Common myeloid progenitor, CD34-positive (primary cell): Measurements from ENCODE around the gene USP32.

Source experiments
- CTCF ChIA-PET: fragments of 350-600 bp; sonication (Branson Sonifier 250); formaldehyde crosslinking; loops from one replicate; lab custom pipeline; 2021; ENCODE audit warnings: antibody characterized with exemption; lab: Charles Lee
- POLR2A ChIA-PET: fragments of 350-600 bp; sonication (Branson Sonifier 250); formaldehyde crosslinking; loops from one replicate; lab custom pipeline; 2021; ENCODE audit warnings: antibody characterized with exemption; lab: Charles Lee
- DNase-seq, 3 donors: peaks; one replicate each; pipeline versions ENCODE4 v3.0.0 to v3.0.0-alpha.2; 2013
- H3K27ac ChIP-seq, 2 experiments: 1 replicate in 1 of 2; 2 replicates in 1 of 2; pipeline ENCODE4 v1.7.0; 2013; ENCODE audit warnings: inconsistent platforms in 2 of 2, low read length in 2 of 2, mild to moderate bottlenecking in 2 of 2, low read depth in 1 of 2, moderate library complexity in 1 of 2; ENCODE audit not compliant: severe bottlenecking in 2 of 2, insufficient read depth in 1 of 2, poor library complexity in 1 of 2
- H3K27me3 ChIP-seq, 5 experiments: replicated peaks in 2 of 5; 1 replicate in 3 of 5; 2 replicates in 2 of 5; pipeline versions ENCODE4 v1.6.1 to v1.7.0; 2013; ENCODE audit warnings: low read length in 4 of 5, mild to moderate bottlenecking in 2 of 5, moderate library complexity in 2 of 5, inconsistent platforms in 1 of 5; ENCODE audit not compliant: insufficient read depth in 5 of 5, control insufficient read depth in 4 of 5
- H3K36me3 ChIP-seq, 4 experiments: 1 replicate in 2 of 4; 2 replicates in 2 of 4; pipeline versions ENCODE4 v1.6.1 to v1.7.0; 2013; ENCODE audit warnings: low read length in 3 of 4, control low read depth in 1 of 4, mild to moderate bottlenecking in 1 of 4; ENCODE audit not compliant: control insufficient read depth in 4 of 4, insufficient read depth in 4 of 4
- H3K4me1 ChIP-seq, 4 experiments: 1 replicate in 3 of 4; 2 replicates in 1 of 4; pipeline versions ENCODE4 v1.6.1 to v1.7.1; 2013; ENCODE audit warnings: low read length in 3 of 4, mild to moderate bottlenecking in 3 of 4, control low read depth in 1 of 4, inconsistent platforms in 1 of 4, moderate library complexity in 1 of 4; ENCODE audit not compliant: control insufficient read depth in 4 of 4, insufficient read depth in 4 of 4; ENCODE audit errors: control extremely low read depth in 1 of 4
- H3K4me3 ChIP-seq, 7 experiments: 1 replicate in 4 of 7; 2 replicates in 3 of 7; pipeline versions ENCODE4 v1.5.1 to v1.7.0; 2013; ENCODE audit warnings: mild to moderate bottlenecking in 7 of 7, low read length in 6 of 7, moderate library complexity in 6 of 7, inconsistent platforms in 2 of 7, low read depth in 2 of 7, control low read depth in 1 of 7; ENCODE audit not compliant: insufficient read depth in 4 of 7, control insufficient read depth in 1 of 7; ENCODE audit errors: extremely low read depth in 1 of 7
- H3K9me3 ChIP-seq, 5 experiments: 1 replicate in 4 of 5; 2 replicates in 1 of 5; pipeline versions ENCODE4 v1.6.1 to v1.7.1; 2013; ENCODE audit warnings: low read length in 4 of 5, mild to moderate bottlenecking in 2 of 5, inconsistent platforms in 1 of 5, low read depth in 1 of 5, moderate library complexity in 1 of 5; ENCODE audit not compliant: control insufficient read depth in 4 of 5, insufficient read depth in 2 of 5; ENCODE audit errors: control extremely low read depth in 1 of 5
- WGBS: methylation state at CpG from one replicate; pipeline ENCODE4 v1.1.5; 2013; ENCODE audit not compliant: insufficient coverage; 5-methylcytosine and 5-hydroxymethylcytosine counted together

Gene USP32

DNA sequence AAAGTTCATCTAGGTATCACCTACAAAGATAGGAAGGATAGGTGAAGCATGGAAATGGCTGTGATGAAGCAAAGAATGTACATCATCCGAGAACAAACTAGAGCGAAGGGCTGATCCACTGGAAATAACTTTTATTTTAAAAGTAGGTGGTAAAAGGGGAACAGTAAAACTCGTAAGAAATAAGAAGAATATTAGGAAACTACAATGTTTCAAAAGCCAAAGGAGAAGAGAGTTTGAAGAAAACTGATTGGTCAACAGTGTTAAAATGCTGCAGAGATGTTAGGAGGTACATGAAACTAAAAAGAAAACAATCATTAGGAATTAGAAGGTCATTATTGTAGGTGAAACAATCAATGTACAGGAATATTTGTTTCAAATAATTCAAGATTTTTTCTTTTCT lies 108.1 kb downstream of the USP32 start:
- Histone ChIP-seq H3K27me3 (no peaks in the 10 kb centered on the region), H3K9me3 (no peaks in the 10 kb centered on the region), H3K4me3 (no peak overlapping the region), H3K36me3 (peaks cover 9 to 20% (median 14%) of the 10 kb centered on the region in 4 experiments), H3K4me1 (no peaks in the 10 kb centered on the region), H3K27ac (no peak overlapping the region)
- ChIA-PET POLR2A (no interaction called here), CTCF (no interaction called here)
- 100% methylated on average over 1 of the region's 3 CpGs for WGBS
- DNase-seq, result no peak

DNA sequence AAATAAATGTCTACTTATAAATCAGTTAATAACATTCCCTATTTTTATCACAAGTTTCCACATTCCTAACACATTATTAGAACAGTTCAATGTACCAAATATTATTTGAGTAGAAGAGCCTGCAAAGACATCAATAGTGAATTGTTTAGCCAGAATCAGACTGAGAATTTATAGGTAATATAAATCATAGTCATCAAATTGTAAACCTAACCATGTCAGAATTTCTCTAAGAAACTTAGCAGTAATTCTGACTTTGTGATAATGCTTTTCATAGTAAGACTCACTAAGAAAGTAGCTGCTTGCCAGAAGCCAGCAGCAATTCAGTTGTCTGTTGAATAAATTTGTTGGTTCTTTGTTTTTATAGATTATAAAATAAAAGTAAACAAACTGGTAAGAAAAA lies 111.3 kb downstream of the USP32 start:
- peaks cover 0 to 6% (median 2%) of the 10 kb centered on the region in 4 experiments for H3K36me3 ChIP-seq
- DNase-seq, result no peak
- POLR2A ChIA-PET, result interaction anchor here (0.6 kb wide), 1 partner anchor 1738 kb away, joined by 4 read pairs; no protein-coding TSS in a partner anchor
- no peak overlapping the region for H3K4me3 ChIP-seq
- no peaks in the 10 kb centered on the region for H3K9me3 ChIP-seq
- no peaks in the 10 kb centered on the region for H3K4me1 ChIP-seq
- CTCF ChIA-PET, result no interaction called here
- H3K27ac ChIP-seq, result no peak overlapping the region
- no peaks in the 10 kb centered on the region for H3K27me3 ChIP-seq

DNA sequence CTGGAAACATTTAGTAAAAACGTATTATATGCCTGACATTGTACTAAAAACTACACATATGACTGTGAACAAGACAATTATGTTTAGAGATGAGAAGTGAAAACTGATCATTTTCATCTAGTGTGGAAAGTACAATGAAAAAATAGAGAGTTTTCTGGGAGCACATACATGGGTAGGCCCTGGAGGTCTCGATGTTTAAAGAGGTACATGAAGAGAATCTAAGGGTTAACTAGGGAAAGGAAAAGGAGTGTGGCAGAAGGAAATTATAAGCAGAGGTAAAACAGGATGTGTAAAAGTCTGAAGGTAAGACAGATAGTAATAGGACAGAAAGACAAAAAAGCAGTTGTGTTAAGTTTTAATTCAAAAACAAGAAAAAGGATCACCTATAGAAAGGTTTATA lies 113.7 kb downstream of the USP32 start:
- DNase-seq, result no peak
- Histone ChIP-seq H3K27me3 (no peaks in the 10 kb centered on the region), H3K4me3 (no peak overlapping the region), H3K9me3 (no peaks in the 10 kb centered on the region), H3K27ac (no peak overlapping the region), H3K36me3 (peaks cover 0 to 2% (median under 1%) of the 10 kb centered on the region in 4 experiments), H3K4me1 (no peaks in the 10 kb centered on the region)
- WGBS, result 100% methylated on average over 1 of the region's 2 CpGs
- ChIA-PET CTCF (no interaction called here), POLR2A (interaction anchor here (0.6 kb wide), 1 partner anchor 29 kb away, joined by 5 read pairs; no protein-coding TSS in a partner anchor)

DNA sequence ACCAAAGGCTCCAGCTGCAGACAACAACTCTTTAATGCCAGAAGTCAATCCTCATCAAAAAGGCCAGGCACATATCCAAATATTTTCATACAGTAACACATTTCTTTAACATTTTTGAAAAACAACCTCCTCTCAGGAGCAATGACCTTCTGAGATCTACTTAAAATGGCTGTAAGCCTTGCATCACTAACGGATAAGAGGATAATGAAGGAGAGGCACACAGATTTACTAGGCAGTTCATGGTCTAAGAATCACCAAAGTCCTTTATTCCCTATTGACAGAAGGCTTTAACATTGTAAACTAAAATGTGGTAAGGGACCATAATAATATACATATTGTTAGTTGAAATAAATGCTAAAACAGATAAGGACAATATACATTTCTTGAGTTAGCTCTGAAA lies 114.7 kb downstream of the USP32 start:
- WGBS, result no CpG with 5 or more reads among the region's 1 CpG
- no peak overlapping the region for H3K27ac ChIP-seq
- H3K9me3 ChIP-seq, result no peaks in the 10 kb centered on the region
- no peaks in the 10 kb centered on the region for H3K4me1 ChIP-seq
- ChIA-PET POLR2A (interaction anchor here (0.7 kb wide), 1 partner anchor 1077 kb away, joined by 3 read pairs; no protein-coding TSS in a partner anchor), CTCF (no interaction called here)
- H3K27me3 ChIP-seq, result no peaks in the 10 kb centered on the region
- no peak overlapping the region for H3K4me3 ChIP-seq
- no peak for DNase-seq
- peaks cover 0 to 3% (median under 1%) of the 10 kb centered on the region in 4 experiments for H3K36me3 ChIP-seq

DNA sequence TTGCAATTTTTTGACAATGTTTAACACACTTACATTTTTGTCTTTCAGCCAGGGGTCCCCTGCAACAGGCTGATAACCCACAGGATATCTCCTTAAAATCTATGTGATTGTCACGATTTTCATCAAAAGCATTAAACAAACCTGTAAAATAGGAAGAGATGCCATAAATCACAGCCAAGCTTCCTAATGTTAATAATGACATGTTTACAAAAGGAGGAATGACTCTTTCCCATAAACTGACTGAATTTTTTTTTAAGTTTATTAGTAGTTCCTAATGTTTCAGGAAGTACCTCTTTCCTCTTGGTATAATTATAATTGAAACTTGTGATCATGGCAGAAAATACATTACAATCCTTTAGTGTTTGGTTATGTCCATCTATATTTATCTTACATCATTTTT lies 122.5 kb downstream of the USP32 start:
- Histone ChIP-seq H3K4me3 (no peak overlapping the region), H3K27me3 (no peaks in the 10 kb centered on the region), H3K36me3 (peaks cover 3 to 18% (median 11%) of the 10 kb centered on the region in 4 experiments), H3K9me3 (no peaks in the 10 kb centered on the region), H3K27ac (no peak overlapping the region), H3K4me1 (peaks cover 0 to 2% (median 0%) of the 10 kb centered on the region in 4 experiments)
- ChIA-PET POLR2A (no interaction called here), CTCF (no interaction called here)
- no CpG with 5 or more reads among the region's 1 CpG for WGBS
- DNase-seq, result no peak

DNA sequence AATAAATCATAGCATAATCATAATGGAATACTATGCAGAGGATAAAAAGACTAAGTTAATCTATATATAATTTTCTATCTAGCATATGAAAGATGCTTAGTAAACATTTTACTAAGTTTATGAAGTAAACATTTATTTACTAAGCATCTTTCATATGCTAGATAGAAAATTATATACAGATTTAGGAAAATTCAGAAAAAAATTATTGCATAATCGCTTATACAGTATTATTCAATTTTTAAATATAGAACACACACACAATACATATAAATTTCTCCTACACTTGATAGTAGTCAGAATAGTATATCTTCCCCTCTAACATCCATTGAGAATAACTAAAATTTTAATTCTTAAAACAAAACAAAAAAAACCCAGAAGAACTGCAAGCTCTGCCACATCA lies 131.4 kb downstream of the USP32 start:
- POLR2A ChIA-PET, result no interaction called here
- Histone ChIP-seq H3K27ac (no peak overlapping the region), H3K36me3 (peaks cover 4 to 39% (median 18%) of the 10 kb centered on the region in 4 experiments), H3K4me1 (no peaks in the 10 kb centered on the region), H3K9me3 (no peaks in the 10 kb centered on the region), H3K27me3 (no peaks in the 10 kb centered on the region), H3K4me3 (no peak overlapping the region)
- CTCF ChIA-PET, result no interaction called here
- no CpG with 5 or more reads among the region's 1 CpG for WGBS
- DNase-seq, result no peak

DNA sequence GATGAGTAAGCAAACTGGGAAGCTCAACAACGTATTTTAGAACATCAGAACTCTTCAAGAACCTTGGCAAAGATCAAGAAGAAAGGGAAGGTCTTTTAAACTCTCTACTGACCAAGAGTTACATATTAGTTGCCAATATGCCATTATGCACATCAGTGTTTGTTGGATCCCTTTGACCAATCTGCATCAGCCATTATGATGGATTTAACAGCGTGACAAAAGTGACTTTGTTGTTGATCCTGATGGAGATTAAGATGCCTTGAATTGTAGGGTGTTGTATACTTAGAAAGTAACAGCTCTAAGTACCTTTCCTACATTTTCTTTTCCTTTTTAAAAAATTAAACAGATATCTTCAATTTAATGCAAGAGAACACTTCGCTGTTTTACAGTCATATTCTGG lies 133.6 kb downstream of the USP32 start:
- ChIA-PET CTCF (no interaction called here), POLR2A (no interaction called here)
- Histone ChIP-seq H3K27me3 (no peaks in the 10 kb centered on the region), H3K27ac (no peak overlapping the region), H3K9me3 (no peaks in the 10 kb centered on the region), H3K36me3 (peaks cover 3 to 30% (median 22%) of the 10 kb centered on the region in 4 experiments), H3K4me3 (no peak overlapping the region), H3K4me1 (no peaks in the 10 kb centered on the region)
- WGBS, result 100% methylated on average over 1 of the region's 3 CpGs
- no peak for DNase-seq
